DMS53 (cell line): ENCODE results near the gene MYO7A.

Experiments used
- DNase-seq: peaks from one replicate; lab custom pipeline; 2025; lab: John Stamatoyannopoulos, UW

Gene MYO7A

GRCh38 chr11:77127920-77128691 lies at the start of gene MYO7A:
TSS of gene MYO7A (plus strand) at chr11:77128246. CDS start at chr11:77130635, 2,389 bp downstream.
- DNase-seq, result peak; percentile 99

- no peak for DNase-seq
Observed at GRCh38 chr11:77079666-77080065, 48.4 kb upstream of the MYO7A start.

- DNase-seq, result no peak
Observed at GRCh38 chr11:77080643-77081210, 47.3 kb upstream of the MYO7A start.

- no peak for DNase-seq
Observed at GRCh38 chr11:77081381-77081851, 46.6 kb upstream of the MYO7A start.

GRCh38 chr11:77081976-77082836 lies 45.8 kb upstream of the MYO7A start:
- no peak for DNase-seq

- DNase-seq, result no peak
Observed at GRCh38 chr11:77082838-77083565, 45.0 kb upstream of the MYO7A start.

GRCh38 chr11:77083566-77084245 lies 44.3 kb upstream of the MYO7A start:
- DNase-seq, result no peak

- DNase-seq, result no peak
Observed at GRCh38 chr11:77084581-77085191, 43.4 kb upstream of the MYO7A start.

- DNase-seq, result no peak
Observed at GRCh38 chr11:77085652-77086051, 42.4 kb upstream of the MYO7A start.

- DNase-seq, result peak; percentile 33
Observed at GRCh38 chr11:77086521-77087472, 41.2 kb upstream of the MYO7A start.

GRCh38 chr11:77087723-77088225 lies 40.3 kb upstream of the MYO7A start:
- no peak for DNase-seq

GRCh38 chr11:77088236-77089003 lies 39.6 kb upstream of the MYO7A start:
- peak; percentile 95 for DNase-seq

- peak; percentile 45 for DNase-seq
Observed at GRCh38 chr11:77089004-77089545, 39.0 kb upstream of the MYO7A start.

- DNase-seq, result no peak
Observed at GRCh38 chr11:77090046-77090372, 38.0 kb upstream of the MYO7A start.

GRCh38 chr11:77090373-77091111 lies 37.5 kb upstream of the MYO7A start:
- peak; percentile 95 for DNase-seq

- peak; percentile 99 for DNase-seq
Observed at GRCh38 chr11:77091146-77091940, 36.7 kb upstream of the MYO7A start.

GRCh38 chr11:77092382-77092781 lies 35.7 kb upstream of the MYO7A start:
- no peak for DNase-seq
